Sigmoid colon (tissue), 7 donors: ENCODE results near the gene ITGA1. TPM values are rescaled to one million over a fixed set of nuclear protein-coding genes. Genes with fewer than 3 reads are reported as not detected.

Experiments used
- DNase-seq: peaks from one replicate; pipeline ENCODE4 v3.0.0-alpha.2; 2019
- H3K27ac ChIP-seq, 4 donors: fragments of 200-600 bp; sonication (generic); one replicate each; pipeline ENCODE4 v1.5.1; 2016 to 2019; ENCODE audit warnings: mild to moderate bottlenecking in 1 of 4
- H3K27me3 ChIP-seq, 3 donors: fragments of 200-600 bp; sonication (generic); one replicate each; pipeline ENCODE4 v1.5.1; 2019; ENCODE audit warnings: mild to moderate bottlenecking in 1 of 3
- H3K36me3 ChIP-seq, 4 donors: fragments of 200-600 bp; sonication (generic); one replicate each; pipeline ENCODE4 v1.5.1; 2016 to 2019
- H3K4me1 ChIP-seq, 4 donors: fragments of 200-600 bp; sonication (generic); one replicate each; pipeline ENCODE4 v1.5.1; 2017 to 2019
- H3K4me3 ChIP-seq, 4 donors: fragments of 200-600 bp; sonication (generic); one replicate each; pipeline ENCODE4 v1.5.1; 2017 to 2019; ENCODE audit warnings: mild to moderate bottlenecking in 2 of 4, moderate library complexity in 1 of 4
- H3K9me3 ChIP-seq, 4 donors: fragments of 200-600 bp in 3 of 4; sonication (generic) in 3 of 4; one replicate each; pipeline versions ENCODE4 v1.5.1 to v1.6.1; 2013 to 2019
- CTCF ChIP-seq, 4 experiments: fragments of 450-650 bp in 3 of 4; fragments of 200-600 bp in 1 of 4; IDR thresholded peaks; one replicate each; pipeline ENCODE4 v1.5.1; 2016 to 2019; ENCODE audit warnings: antibody characterized with exemption in 4 of 4, mild to moderate bottlenecking in 3 of 4, moderate library complexity in 2 of 4
- EP300 ChIP-seq, 4 donors: sonication (generic); formaldehyde crosslinking; IDR thresholded peaks; one replicate each; pipeline ENCODE4 v1.6.1; 2017; ENCODE audit warnings: antibody characterized with exemption in 4 of 4
- POLR2A ChIP-seq, 2 donors: fragments of 450-650 bp; IDR thresholded peaks; one replicate each; pipeline ENCODE4 v1.6.1; 2016; ENCODE audit warnings: antibody characterized with exemption in 2 of 2, mild to moderate bottlenecking in 2 of 2, moderate library complexity in 2 of 2
- POLR2AphosphoS5 ChIP-seq, 4 donors: sonication (generic); formaldehyde crosslinking; IDR thresholded peaks; one replicate each; pipeline ENCODE4 v1.6.1; 2017; ENCODE audit warnings: antibody characterized with exemption in 4 of 4
- WGBS, 2 donors: extraction: QIAGEN DNeasy Blood & Tissue Kit; methylation state at CpG; one replicate each; pipeline ENCODE4 v1.1.7; 2013; 5-methylcytosine and 5-hydroxymethylcytosine counted together
- intact Hi-C: fragments of 100-400 bp; cut with DNase I; formaldehyde crosslinking; loops from one replicate; pipeline ENCODE4 v1.15.1; 2023
- polyA plus RNA-seq, 3 donors: library from polyadenylated mRNA; stranded (reverse); fragments of 200-250 nt; gene quantifications; one replicate each; pipeline ENCODE4 v1.2.3, GENCODE V29; 2013
- total RNA-seq, 4 donors: library from RNA; depleted of rRNA; stranded (reverse); fragments of >200 nt; gene quantifications; one replicate each; pipeline ENCODE4 v1.1.0, GENCODE V29; 2016
- donor health status: healthy with polysubstance abuse.
- donor health status: Bipolar disorder and iron deficiency.
- donor health status: healthy.

ITGA1 gene
- total and polyA plus RNA-seq, 7 donors, result 1.8 to 511 (median 162) TPM

DNA sequence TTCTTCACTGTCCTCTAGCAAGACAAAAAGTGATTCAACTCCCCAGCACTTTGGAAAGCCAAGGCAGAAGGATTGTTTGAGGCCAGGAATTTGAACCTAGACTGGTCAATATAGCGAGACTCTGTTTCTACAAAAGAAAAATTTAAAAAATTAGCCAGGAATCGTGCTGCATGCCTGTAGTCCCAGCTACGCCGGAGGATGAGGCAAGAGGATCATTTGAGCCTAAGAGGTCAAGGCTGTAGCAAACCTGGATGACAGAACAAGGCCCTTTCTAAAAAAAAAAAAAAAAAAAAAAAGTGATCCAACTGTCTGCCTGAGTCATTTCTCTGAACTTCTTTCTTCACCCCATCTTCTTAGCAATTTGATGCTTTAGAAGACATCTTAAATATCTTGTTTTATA lies 213.8 kb downstream of the ITGA1 start:
- DNase-seq, result no peak
- H3K4me3 ChIP-seq, result no peak overlapping the region
- no peak overlapping the region for H3K27ac ChIP-seq
- H3K9me3 ChIP-seq, result no peaks in the 10 kb centered on the region
- intact Hi-C loops, result no loop called here
- no peaks in the 10 kb centered on the region for H3K36me3 ChIP-seq
- H3K27me3 ChIP-seq, result no peaks in the 10 kb centered on the region
- WGBS, 2 donors, result 97 to 98% methylated on average over 4 of the region's 4 CpGs
- peaks cover 0 to 3% (median 0%) of the 10 kb centered on the region in 4 donors for H3K4me1 ChIP-seq
- TF ChIP-seq POLR2AphosphoS5 (IDR thresholded peaks at IDR 0.05), result no peak
- no peak for TF ChIP-seq POLR2A (IDR thresholded peaks at IDR 0.05)
- no peak for TF ChIP-seq EP300 (IDR thresholded peaks at IDR 0.05)
- TF ChIP-seq CTCF (IDR thresholded peaks at IDR 0.05), result no peak

DNA sequence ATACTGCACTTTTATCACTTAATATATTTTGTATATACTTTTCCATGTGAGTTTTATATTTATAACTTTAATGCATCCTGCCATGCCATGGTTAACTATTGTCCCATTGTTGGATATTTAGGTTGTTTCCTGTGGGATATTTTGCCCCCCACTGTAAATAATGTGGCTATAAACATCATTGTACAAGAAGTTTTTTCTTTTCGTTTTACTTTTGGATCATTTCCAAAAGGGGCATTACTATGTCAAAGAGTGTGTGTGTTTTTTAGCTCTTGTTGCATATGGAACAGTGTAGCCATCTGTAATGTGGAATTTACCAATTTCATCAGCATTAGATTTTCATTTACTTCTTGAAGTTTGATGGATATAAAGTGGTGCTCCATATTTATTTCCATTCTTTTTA lies 214.8 kb downstream of the ITGA1 start:
- intact Hi-C loops, result no loop called here
- no peak for DNase-seq
- H3K9me3 ChIP-seq, result no peaks in the 10 kb centered on the region
- H3K4me3 ChIP-seq, result no peak overlapping the region
- WGBS, 2 donors, result 63 to 80% methylated on average over 1 of the region's 1 CpG
- TF ChIP-seq CTCF (IDR thresholded peaks at IDR 0.05) (no peak), POLR2A (IDR thresholded peaks at IDR 0.05) (no peak), EP300 (IDR thresholded peaks at IDR 0.05) (no peak), POLR2AphosphoS5 (IDR thresholded peaks at IDR 0.05) (no peak)
- H3K36me3 ChIP-seq, result no peaks in the 10 kb centered on the region
- no peaks in the 10 kb centered on the region for H3K27me3 ChIP-seq
- no peak overlapping the region for H3K27ac ChIP-seq
- peaks cover 0 to 11% (median 0%) of the 10 kb centered on the region in 4 donors for H3K4me1 ChIP-seq

DNA sequence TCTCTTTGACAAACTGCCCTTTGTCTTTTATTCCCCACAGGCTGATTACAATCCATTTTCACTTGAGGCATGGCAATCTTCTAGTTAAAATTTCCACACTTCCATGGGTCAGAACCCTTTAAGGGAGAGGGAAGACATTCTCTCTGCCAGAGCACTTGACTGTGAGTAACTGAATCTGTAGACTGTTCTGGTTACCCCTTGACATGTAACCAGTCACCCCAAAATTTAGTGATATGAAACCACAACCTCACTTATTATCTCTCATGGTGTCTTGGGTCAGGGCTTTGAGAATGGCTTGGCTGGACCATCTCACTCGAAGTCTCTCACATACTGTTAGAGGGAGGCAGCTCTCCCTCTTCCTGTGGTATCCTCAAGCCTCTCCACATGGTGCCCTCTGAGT lies 215.4 kb downstream of the ITGA1 start:
- WGBS, 2 donors, result 93 to 98% methylated on average over 1 of the region's 1 CpG

GRCh38 chr5:53006911-53007890 lies 219.5 kb downstream of the ITGA1 start:
- H3K4me1 ChIP-seq, result peaks cover 0 to 13% (median 0%) of the 10 kb centered on the region in 4 donors
- no peak for DNase-seq
- H3K4me3 ChIP-seq, result no peak overlapping the region
- no peak for TF ChIP-seq EP300 (IDR thresholded peaks at IDR 0.05)
- TF ChIP-seq POLR2AphosphoS5 (IDR thresholded peaks at IDR 0.05), result peak in 3 of 4 donors; percentile 15 to 50 (median 30)
- no peak for TF ChIP-seq CTCF (IDR thresholded peaks at IDR 0.05)
- no peaks in the 10 kb centered on the region for H3K27me3 ChIP-seq
- H3K27ac ChIP-seq, result no peak overlapping the region
- WGBS, 2 donors, result 57 to 58% methylated on average over 4 of the region's 4 CpGs
- no peaks in the 10 kb centered on the region for H3K36me3 ChIP-seq
- intact Hi-C loops, result no loop called here
- H3K9me3 ChIP-seq, result no peaks in the 10 kb centered on the region

More for the DNA sequence above, 215.4 kb downstream of the ITGA1 start:
- Histone ChIP-seq H3K4me1 (peaks cover 0 to 13% (median 0%) of the 10 kb centered on the region in 4 donors), H3K36me3 (no peaks in the 10 kb centered on the region), H3K27me3 (no peaks in the 10 kb centered on the region), H3K9me3 (no peaks in the 10 kb centered on the region), H3K27ac (no peak overlapping the region), H3K4me3 (no peak overlapping the region)
- no peak for DNase-seq
- TF ChIP-seq POLR2AphosphoS5 (IDR thresholded peaks at IDR 0.05) (no peak), EP300 (IDR thresholded peaks at IDR 0.05) (no peak), POLR2A (IDR thresholded peaks at IDR 0.05) (no peak), CTCF (IDR thresholded peaks at IDR 0.05) (no peak)
- intact Hi-C loops, result no loop called here
